GM23338 (cell line): ENCODE results near the gene FNDC1.

Experiments
- CREB1 ChIP-seq: fragments of 250-450 bp; sonication (Bioruptor Pico); IDR thresholded peaks from 2 replicates; pipeline ENCODE4 v1.5.0; 2020; ENCODE audit warnings: low read depth, mild to moderate bottlenecking, moderate library complexity
- EZH2 ChIP-seq: fragments of 200-600 bp; sonication (generic); IDR thresholded peaks from one replicate; pipeline ENCODE4 v1.8.0; 2017; ENCODE audit warnings: antibody characterized with exemption, mild to moderate bottlenecking, low read depth; ENCODE audit not compliant: unreplicated experiment
- EZH2phosphoT487 ChIP-seq: fragments of 200-600 bp; sonication (generic); IDR thresholded peaks from one replicate; pipeline ENCODE4 v1.8.1; 2018; ENCODE audit warnings: antibody characterized with exemption; ENCODE audit not compliant: unreplicated experiment
- JUNB ChIP-seq: IDR thresholded peaks from one replicate; pipeline ENCODE4 v1.6.1; 2016; ENCODE audit warnings: antibody characterized with exemption; ENCODE audit not compliant: unreplicated experiment
- NANOG ChIP-seq: IDR thresholded peaks from 2 replicates; pipeline ENCODE4 v1.6.1; 2016; ENCODE audit warnings: antibody characterized with exemption, borderline replicate concordance
- POLR2AphosphoS5 ChIP-seq: IDR thresholded peaks from 2 replicates; pipeline ENCODE4 v1.6.1; 2016; ENCODE audit warnings: antibody characterized with exemption, low read depth
- REST ChIP-seq: IDR thresholded peaks from one replicate; pipeline ENCODE4 v1.6.1; 2018; ENCODE audit warnings: antibody characterized with exemption; ENCODE audit not compliant: unreplicated experiment
- ZNF114 ChIP-seq: fragments of 250-450 bp; sonication (Bioruptor Pico); IDR thresholded peaks from 2 replicates; pipeline ENCODE4 v1.5.0; 2020; ENCODE audit warnings: mild to moderate bottlenecking, moderate library complexity
- ZNF331 ChIP-seq: fragments of 250-450 bp; sonication (Bioruptor Pico); IDR thresholded peaks from 2 replicates; pipeline ENCODE4 v1.5.0; 2020; ENCODE audit warnings: low read depth, mild to moderate bottlenecking, moderate library complexity
- ZNF462 ChIP-seq: fragments of 250-450 bp; sonication (Bioruptor Pico); IDR thresholded peaks from 2 replicates; pipeline ENCODE4 v1.5.0; 2020; ENCODE audit warnings: mild to moderate bottlenecking, moderate library complexity
- TF ChIP-seq, protein P1 (sequence below), 2 experiments: fragments of 200-600 bp in 1 of 2; sonication (generic) in 1 of 2; conservative IDR thresholded peaks; 2 replicates each; pipeline versions ENCODE4 v1.5.1 to v1.6.1; 2016 to 2017; ENCODE audit warnings: antibody characterized with exemption in 2 of 2, low read depth in 2 of 2, mild to moderate bottlenecking in 2 of 2, moderate library complexity in 1 of 2
- TF ChIP-seq, protein P2 (sequence below): IDR thresholded peaks from 2 replicates; pipeline ENCODE4 v1.6.1; 2016; ENCODE audit warnings: antibody characterized with exemption

- no peak for TF ChIP-seq ZNF462 (CRISPR knock-in tag)
- TF ChIP-seq, protein P1, sequence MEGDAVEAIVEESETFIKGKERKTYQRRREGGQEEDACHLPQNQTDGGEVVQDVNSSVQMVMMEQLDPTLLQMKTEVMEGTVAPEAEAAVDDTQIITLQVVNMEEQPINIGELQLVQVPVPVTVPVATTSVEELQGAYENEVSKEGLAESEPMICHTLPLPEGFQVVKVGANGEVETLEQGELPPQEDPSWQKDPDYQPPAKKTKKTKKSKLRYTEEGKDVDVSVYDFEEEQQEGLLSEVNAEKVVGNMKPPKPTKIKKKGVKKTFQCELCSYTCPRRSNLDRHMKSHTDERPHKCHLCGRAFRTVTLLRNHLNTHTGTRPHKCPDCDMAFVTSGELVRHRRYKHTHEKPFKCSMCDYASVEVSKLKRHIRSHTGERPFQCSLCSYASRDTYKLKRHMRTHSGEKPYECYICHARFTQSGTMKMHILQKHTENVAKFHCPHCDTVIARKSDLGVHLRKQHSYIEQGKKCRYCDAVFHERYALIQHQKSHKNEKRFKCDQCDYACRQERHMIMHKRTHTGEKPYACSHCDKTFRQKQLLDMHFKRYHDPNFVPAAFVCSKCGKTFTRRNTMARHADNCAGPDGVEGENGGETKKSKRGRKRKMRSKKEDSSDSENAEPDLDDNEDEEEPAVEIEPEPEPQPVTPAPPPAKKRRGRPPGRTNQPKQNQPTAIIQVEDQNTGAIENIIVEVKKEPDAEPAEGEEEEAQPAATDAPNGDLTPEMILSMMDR (conservative IDR thresholded peaks at IDR 0.05; ENCODE audit: low read depth in 2 of 2) = no peak
- TF ChIP-seq EZH2 = no peak
- TF ChIP-seq, protein P2, sequence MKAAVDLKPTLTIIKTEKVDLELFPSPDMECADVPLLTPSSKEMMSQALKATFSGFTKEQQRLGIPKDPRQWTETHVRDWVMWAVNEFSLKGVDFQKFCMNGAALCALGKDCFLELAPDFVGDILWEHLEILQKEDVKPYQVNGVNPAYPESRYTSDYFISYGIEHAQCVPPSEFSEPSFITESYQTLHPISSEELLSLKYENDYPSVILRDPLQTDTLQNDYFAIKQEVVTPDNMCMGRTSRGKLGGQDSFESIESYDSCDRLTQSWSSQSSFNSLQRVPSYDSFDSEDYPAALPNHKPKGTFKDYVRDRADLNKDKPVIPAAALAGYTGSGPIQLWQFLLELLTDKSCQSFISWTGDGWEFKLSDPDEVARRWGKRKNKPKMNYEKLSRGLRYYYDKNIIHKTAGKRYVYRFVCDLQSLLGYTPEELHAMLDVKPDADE = no peak
- TF ChIP-seq REST = no peak
- TF ChIP-seq EZH2phosphoT487 = no peak
- TF ChIP-seq ZNF114 = no peak
- TF ChIP-seq POLR2AphosphoS5 = no peak
- no peak for TF ChIP-seq NANOG
- TF ChIP-seq CREB1 = no peak
- no peak for TF ChIP-seq ZNF331 (CRISPR knock-in tag)
- no peak for TF ChIP-seq JUNB
Measured at GRCh38 chr6:159137676-159138075, 31.5 kb upstream of the FNDC1 start.
